HG03280 (cell line): ENCODE measurements around the gene INSR.
"Not testable (repeated sequence)": the region's sequence is repeated elsewhere in the genome, so short reads cannot be mapped to it uniquely, and the experiment has no call there.

Source experiments
- ATAC-seq: cut with Tn5 transposase; IDR thresholded peaks from one replicate; pipeline ENCODE4 v1.9.1; 2021; ENCODE audit warnings: mild to moderate bottlenecking, moderate library complexity; ENCODE audit not compliant: unreplicated experiment

INSR gene

DNA sequence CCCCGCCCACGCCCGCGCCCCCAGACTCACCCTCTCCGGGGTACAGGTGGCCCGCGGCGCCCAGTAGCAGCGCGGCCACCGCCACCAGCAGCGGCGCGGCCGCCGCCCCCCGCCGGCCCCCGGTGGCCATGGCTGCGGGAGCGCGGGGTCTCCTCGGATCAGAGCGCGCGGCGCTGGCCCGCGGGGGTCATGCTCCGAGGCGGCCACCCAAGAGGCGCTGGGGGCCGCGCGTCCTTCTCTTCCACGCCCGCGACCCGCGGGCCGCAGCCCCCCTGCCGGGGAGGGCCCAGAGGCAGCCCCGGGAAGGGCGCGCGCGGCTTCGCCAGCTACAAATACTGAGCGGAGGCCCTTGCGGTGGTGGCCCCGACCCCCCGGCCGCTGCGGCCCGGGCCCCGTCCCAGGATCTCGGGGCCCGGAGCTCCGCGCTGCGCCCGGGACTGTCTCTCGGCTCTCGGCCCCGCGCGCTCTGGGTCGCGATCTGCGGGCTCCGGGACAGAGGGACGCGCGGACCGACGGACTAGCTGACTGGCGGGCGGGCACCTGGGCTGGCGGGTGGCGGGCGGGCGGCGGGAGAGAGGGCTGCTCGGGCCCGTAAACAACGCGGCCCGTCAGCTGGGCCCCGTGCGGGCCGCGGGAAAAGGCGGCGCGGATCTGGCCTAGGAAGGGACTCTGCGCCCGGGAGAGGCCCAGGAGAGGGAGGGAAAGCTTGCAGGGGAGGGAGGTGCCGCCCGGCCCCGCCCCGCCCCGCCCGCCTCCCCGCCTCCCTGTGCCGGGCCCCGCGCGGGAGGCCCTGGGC lies at the start of gene INSR:
Gene INSR (minus strand): TSS at position 653 of the 796 bp plus-strand sequence. CDS start 523 bp downstream, at position 130.
- peak; percentile 68 for ATAC-seq

DNA sequence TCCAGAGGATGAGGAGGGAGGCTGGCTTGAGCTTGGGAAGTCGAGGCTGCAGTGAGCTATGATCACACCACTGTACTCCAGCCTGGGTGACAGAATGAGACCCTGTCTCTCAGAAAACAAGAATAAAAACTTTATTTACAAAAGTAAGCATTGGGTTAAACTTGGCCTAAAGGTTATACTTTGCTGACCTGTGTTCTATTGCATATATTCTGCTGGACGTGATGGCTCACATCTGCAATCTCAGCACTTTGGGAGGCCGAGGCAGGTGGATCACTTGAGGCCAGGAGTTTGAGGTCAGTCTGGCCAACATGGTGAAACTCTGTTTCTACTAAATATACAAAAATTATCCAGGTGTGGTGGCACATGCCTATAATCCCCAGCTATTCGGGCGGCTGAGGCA lies 47.9 kb upstream of the INSR start:
- ATAC-seq = no peak

- ATAC-seq = no peak
Measured at GRCh38 chr19:7340959-7341837, 47.0 kb upstream of the INSR start.

GRCh38 chr19:7337380-7338194 lies 43.4 kb upstream of the INSR start:
- peak; percentile 75 for ATAC-seq

DNA sequence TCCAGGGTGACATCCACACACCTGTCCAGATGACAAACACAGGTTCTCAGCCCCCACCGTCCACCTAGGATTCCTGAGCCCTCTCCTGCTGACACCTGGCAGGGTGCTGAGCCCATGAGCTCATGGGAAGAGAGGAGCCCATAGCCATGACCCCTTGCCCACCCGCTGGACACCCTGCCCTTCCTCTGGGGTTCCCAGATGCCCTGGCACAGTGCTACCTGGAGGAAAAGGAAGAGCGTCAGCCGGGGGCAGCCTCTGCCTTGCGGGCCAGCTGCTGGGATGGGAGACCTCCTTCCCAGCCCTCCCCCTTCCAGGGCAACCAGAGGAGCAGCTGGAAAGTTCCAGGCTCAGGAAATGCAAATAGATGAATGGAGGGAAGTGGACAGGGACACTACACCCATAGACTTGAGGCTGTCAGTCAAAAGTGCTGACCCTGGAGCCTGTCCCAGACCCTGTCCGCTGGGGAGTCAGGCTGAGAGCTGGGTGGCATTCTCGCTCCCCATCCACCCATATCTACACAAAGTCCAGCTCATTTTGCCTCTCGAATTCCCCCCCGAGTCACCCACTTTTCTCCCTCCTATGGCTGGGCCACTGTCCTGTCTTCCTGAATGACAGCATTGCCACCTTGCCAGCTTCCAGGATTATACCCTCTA lies 42.2 kb upstream of the INSR start:
- no peak for ATAC-seq

DNA sequence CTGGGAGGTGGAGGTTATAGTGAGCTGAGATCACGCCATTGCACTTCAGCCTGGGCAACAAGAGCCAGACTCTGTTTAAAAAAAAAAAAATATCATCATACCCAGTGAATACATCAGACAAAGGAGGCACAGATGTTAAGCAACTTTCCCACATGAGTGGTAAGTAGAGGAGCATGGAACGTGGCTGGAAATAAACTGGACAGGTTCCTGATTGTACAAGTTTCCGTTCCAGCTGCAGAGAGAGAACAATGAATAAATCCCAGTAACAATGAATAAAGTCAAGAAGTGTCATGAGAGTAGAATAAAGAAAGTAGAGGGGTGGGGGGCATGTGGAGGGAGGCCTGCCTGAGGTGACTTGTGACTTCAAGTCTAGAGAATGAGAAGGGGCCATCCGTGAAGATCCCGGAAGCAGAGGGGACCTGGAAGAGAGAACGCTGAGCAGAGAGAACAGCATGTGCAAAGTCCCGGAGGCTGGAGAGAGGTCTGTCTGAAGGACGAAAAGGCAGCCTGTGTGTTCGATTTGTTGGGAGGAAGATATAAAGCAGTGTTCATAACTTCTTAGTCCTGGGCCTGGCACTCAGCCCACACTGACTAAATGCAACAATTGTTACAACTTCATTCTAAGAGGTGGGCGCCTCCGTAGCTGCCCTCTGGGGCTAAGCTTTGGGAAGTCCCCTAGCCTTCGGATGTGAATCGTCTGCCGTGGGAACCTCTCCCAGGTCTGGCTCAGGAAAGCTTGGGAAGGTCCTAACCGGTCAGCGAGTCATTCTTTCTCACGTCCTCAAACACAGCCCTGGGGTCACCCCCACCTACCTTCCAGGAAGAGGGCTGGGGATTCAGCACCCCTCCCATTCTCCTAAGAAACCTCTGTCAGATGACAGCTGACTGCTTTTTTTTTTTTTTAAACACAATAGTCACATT lies 39.2 kb upstream of the INSR start:
- ATAC-seq = no peak

DNA sequence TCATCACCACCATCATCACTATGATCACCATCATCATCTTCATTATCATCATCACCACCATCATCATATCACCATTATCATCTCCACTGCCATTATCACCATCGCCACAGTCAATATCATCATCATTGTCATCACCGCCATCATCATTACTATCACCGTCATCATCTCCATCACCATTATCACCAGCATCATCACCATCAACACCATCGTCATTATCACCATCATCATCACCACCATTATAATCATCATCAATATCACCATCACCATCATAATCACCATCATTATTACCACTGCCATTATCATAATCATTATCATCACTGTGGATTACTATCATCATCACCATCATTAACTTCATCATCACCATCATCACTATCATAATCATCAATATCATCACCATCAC lies 37.2 kb upstream of the INSR start:
- no peak for ATAC-seq

GRCh38 chr19:7328647-7329046 lies 34.4 kb upstream of the INSR start:
- no peak for ATAC-seq

- ATAC-seq = no peak
Measured at GRCh38 chr19:7327802-7328201, 33.6 kb upstream of the INSR start.

GRCh38 chr19:7326105-7326877 lies 32.1 kb upstream of the INSR start:
- no peak for ATAC-seq

DNA sequence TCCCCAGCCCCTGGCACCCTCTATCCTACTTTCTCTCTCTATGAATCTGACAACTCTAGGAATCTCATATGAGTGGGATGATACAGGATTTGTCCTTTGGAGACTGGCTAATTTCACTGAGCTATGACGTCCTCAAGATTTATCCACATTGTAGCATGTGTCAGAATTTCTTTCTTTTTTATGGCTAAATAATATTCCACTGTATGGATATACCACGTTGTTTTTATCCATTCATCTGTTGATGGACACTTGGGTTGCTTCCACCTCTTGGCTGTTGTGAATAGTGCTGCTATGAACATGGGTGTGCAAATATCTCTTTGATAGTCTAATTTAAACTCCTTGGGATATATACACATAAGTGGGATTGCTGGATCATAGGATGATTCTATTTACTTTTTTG lies 24.0 kb upstream of the INSR start:
- ATAC-seq = no peak

DNA sequence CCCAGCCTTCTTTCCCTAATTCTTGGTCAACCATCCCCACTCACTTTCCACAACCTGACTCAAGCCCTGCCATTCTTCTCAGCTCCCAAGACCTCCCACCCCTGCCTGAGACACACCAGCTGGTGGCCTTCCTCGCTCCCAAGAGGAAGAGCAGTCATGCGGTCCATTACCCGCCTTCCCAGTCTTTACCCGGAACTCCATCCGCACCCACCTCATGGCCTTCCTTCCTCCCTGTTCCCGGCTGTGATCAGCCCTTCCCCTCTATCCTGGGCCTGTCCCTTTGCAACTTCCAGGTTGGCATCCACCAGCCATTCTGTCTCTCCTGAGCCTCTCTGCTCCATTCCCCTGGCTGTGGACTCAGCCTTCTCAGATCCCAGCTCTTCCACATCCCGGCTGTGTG lies 18.6 kb upstream of the INSR start:
- ATAC-seq = no peak

DNA sequence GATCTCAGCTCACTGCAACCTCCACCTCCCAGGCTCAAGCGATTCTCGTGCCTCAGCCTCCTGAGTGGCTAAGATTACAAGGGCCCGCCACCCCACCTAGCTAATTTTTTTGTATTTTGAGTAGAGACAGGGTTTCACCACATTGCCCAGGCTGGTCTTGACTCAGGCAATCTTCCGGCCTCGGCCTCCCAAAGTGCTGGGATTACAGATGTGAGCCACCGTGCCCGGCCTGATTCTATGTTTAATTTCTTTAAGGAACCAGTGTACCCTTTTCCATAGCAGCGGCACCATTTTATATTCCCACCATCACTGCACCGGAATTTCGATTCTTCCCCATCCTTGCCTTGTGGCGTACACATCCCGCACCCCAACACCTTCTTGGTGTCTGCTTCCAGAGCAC lies 17.7 kb upstream of the INSR start:
- no peak for ATAC-seq

- not testable (repeated sequence) for ATAC-seq
Measured at GRCh38 chr19:7308327-7308726, 14.1 kb upstream of the INSR start.

DNA sequence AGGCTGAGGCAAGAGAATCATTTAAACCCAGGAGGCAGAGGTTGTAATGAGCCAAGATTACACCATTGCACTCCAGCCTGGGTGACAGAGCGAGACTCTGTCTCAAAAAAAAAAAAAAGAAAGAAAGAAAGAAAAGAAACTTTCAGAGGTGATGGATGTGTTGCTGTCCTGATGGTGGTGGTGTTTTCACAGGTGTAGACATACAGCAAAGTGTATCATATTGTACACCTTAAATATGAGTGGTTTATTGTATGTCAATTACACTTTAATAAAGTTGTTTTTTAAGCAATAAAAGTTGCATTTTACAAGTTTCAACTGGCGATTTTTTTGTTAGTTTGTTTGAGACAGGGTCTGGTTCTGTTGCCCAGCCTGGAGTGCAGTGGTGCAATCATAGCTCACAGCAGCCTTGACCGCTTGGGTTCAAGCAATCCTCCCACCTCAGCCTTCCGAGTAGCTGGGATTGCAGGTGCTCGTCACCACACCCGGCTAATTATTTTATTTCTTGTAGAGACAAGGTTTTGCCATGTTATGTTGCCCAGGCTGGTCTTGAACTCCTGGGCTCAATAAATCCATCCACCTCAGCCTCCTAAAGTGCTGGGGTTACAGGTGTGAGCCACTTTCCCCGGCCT lies 13.5 kb upstream of the INSR start:
- no peak for ATAC-seq

- no peak for ATAC-seq
Measured at GRCh38 chr19:7304200-7304599, 10.0 kb upstream of the INSR start.

- ATAC-seq = no peak
Measured at GRCh38 chr19:7303470-7303869, 9.3 kb upstream of the INSR start.

DNA sequence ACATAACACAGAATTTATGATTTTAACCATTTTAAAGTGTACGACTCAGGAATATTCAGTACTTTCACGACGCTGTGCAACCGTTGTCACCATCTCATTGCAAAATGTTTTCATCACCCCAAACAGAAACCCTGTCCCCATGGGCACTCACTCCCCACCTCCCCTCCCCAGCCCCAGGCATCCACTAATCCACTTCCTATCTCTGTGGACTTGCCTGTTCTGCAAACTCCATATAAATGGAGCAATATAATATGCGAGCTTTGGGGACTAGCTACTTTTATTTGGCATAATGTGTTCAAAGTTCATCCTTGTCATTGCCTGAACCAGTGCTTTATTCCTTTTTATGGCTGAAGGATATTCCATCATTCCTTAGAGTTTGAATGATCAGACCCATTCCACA lies 7.3 kb upstream of the INSR start:
- no peak for ATAC-seq
